GM12878 (cell line): Measurements from ENCODE around the gene EPS8. TPM values are rescaled to one million over a fixed set of nuclear protein-coding genes. Genes with fewer than 3 reads are reported as not detected.

Experiments used
- ATAC-seq: fragments of 200-7000 bp; cut with Tn5 transposase; 3 replicates; pipeline ENCODE4 v1.9.1; 2020; ENCODE audit warnings: mild to moderate bottlenecking, moderate library complexity
- BruUV-seq: library from RNA; stranded (reverse); fragments of 400-500 nt; replicated peaks from 2 replicates; lab custom pipeline; 2021; lab: Mats Ljungman, UMichigan
- CTCF ChIA-PET: fragments of 300-600 bp; sonication (Branson Sonifier 250); formaldehyde crosslinking; extraction: SDS; loops from one replicate; lab custom pipeline; 2021; ENCODE audit warnings: inconsistent platforms; lab: Yijun Ruan, JAX
- POLR2A ChIA-PET: fragments of 350-600 bp; formaldehyde crosslinking; extraction: SDS; loops from one replicate; lab custom pipeline; 2021; ENCODE audit warnings: inconsistent platforms; lab: Charles Lee
- RAD21 ChIA-PET: fragments of 300-600 bp; sonication (Branson Sonifier 250); formaldehyde crosslinking; loops from one replicate; lab custom pipeline; 2023; ENCODE audit warnings: antibody characterized with exemption; ENCODE audit not compliant: unreplicated experiment; lab: Charles Lee
- SMC1A ChIA-PET: fragments of 300-600 bp; sonication (Branson Sonifier 250); formaldehyde crosslinking; loops from one replicate; lab custom pipeline; 2023; ENCODE audit not compliant: unreplicated experiment, uncharacterized antibody; lab: Charles Lee
- DNase-seq: peaks from one replicate; pipeline ENCODE4 v3.0.0-alpha.2; 2011; ENCODE audit warnings: low read depth, low spot score
- FAIRE-seq: peaks from 3 replicates; lab custom pipeline; 2011; peaks lifted over from hg19 to GRCh38; lab: Jason Lieb, UNC
- H2AFZ ChIP-seq: 2 replicates; pipeline ENCODE4 v1.6.0; 2011; ENCODE audit warnings: low read depth, low read length, control low read depth; ENCODE audit not compliant: control insufficient read depth
- H3K27ac ChIP-seq: 2 replicates; pipeline ENCODE4 v1.5.1; 2011; ENCODE audit warnings: control low read depth; ENCODE audit not compliant: control insufficient read depth, insufficient read depth
- H3K27me3 ChIP-seq, 2 experiments: replicated peaks in 1 of 2; 2 replicates each; pipeline versions ENCODE4 v1.6.0 to v1.6.1; 2011; ENCODE audit warnings: low read length in 1 of 2; ENCODE audit not compliant: control insufficient read depth in 2 of 2, insufficient read depth in 2 of 2
- H3K36me3 ChIP-seq, 2 experiments: 2 replicates each; pipeline ENCODE4 v1.5.1; 2011; ENCODE audit warnings: low read length in 1 of 2; ENCODE audit not compliant: control insufficient read depth in 2 of 2, insufficient read depth in 2 of 2
- H3K4me1 ChIP-seq: 2 replicates; pipeline ENCODE4 v1.6.1; 2011; ENCODE audit warnings: mild to moderate bottlenecking, low read length, moderate library complexity, mixed read lengths; ENCODE audit not compliant: control insufficient read depth, insufficient read depth
- H3K4me2 ChIP-seq: 2 replicates; pipeline ENCODE4 v1.6.0; 2011; ENCODE audit warnings: control low read depth; ENCODE audit not compliant: control insufficient read depth, insufficient read depth
- H3K4me3 ChIP-seq: fragments of 200-600 bp; sonication (generic); 2 replicates; pipeline ENCODE4 v1.5.1; 2016
- H3K79me2 ChIP-seq: 2 replicates; pipeline ENCODE4 v1.6.0; 2011; ENCODE audit warnings: low read length; ENCODE audit not compliant: control insufficient read depth, insufficient read depth
- H3K9ac ChIP-seq: 2 replicates; pipeline ENCODE4 v1.8.0; 2011; ENCODE audit warnings: low read length, control low read depth, mixed read lengths; ENCODE audit not compliant: control insufficient read depth, insufficient read depth
- H3K9me3 ChIP-seq: replicated peaks from 3 replicates; pipeline ENCODE4 v1.5.1; 2011; ENCODE audit warnings: mild to moderate bottlenecking, low read length; ENCODE audit not compliant: control insufficient read depth, insufficient read depth
- H4K20me1 ChIP-seq: 2 replicates; pipeline ENCODE4 v1.6.0; 2011; ENCODE audit not compliant: control insufficient read depth, insufficient read depth
- CHD4 ChIP-seq: fragments of 200-600 bp; sonication (generic); IDR thresholded peaks from 2 replicates; pipeline ENCODE4 v1.6.1; 2016; ENCODE audit warnings: mild to moderate bottlenecking
- CREB1 ChIP-seq: IDR thresholded peaks from 2 replicates; pipeline ENCODE4 v1.6.1; 2012; ENCODE audit warnings: low read depth, mild to moderate bottlenecking, inconsistent platforms
- ETV6 ChIP-seq, 2 experiments: fragments of 450-650 bp in 1 of 2; IDR thresholded peaks in 1 of 2; conservative IDR thresholded peaks in 1 of 2; 2 replicates each; pipeline ENCODE4 v1.6.1; 2014; ENCODE audit warnings: antibody characterized with exemption in 1 of 2, borderline replicate concordance in 1 of 2, low read depth in 1 of 2, mild to moderate bottlenecking in 1 of 2, moderate library complexity in 1 of 2
- EZH2 ChIP-seq: IDR thresholded peaks from 2 replicates; pipeline ENCODE4 v1.6.1; 2012; ENCODE audit warnings: low read depth, mild to moderate bottlenecking, control low read depth, inconsistent platforms, low read length, borderline replicate concordance; ENCODE audit not compliant: control insufficient read depth
- NRF1 ChIP-seq: conservative IDR thresholded peaks from 2 replicates; pipeline ENCODE4 v1.6.1; 2011; ENCODE audit warnings: mild to moderate bottlenecking, low read depth, low read length, improper control_type of control experiment
- POLR2A ChIP-seq: IDR thresholded peaks from 2 replicates; pipeline ENCODE4 v1.6.1; 2011; ENCODE audit warnings: low read depth, mild to moderate bottlenecking, low read length
- YY1 ChIP-seq: IDR thresholded peaks from 2 replicates; pipeline ENCODE4 v1.6.1; 2011; ENCODE audit warnings: low read depth, mild to moderate bottlenecking, low read length
- WGBS: methylation state at CpG from one replicate; pipeline ENCODE4 v1.1.6; 2016; ENCODE audit warnings: low lambda C conversion rate; ENCODE audit not compliant: insufficient replicate concordance, insufficient coverage; ENCODE audit errors: missing lambda C conversion rate; 5-methylcytosine and 5-hydroxymethylcytosine counted together
- in situ Hi-C: fragments of 300-500 bp; cut with MboI; formaldehyde crosslinking; loops from 9 replicates; pipeline ENCODE4 v1.14.3; 2018; ENCODE audit warnings: mixed read lengths
- intact Hi-C: fragments of 100-400 bp; cut with micrococcal nuclease; formaldehyde crosslinking; loops from one replicate; pipeline ENCODE4 v1.14.2; 2022; ENCODE audit not compliant: unreplicated experiment
- polyA plus RNA-seq, 11 experiments: library from polyadenylated mRNA; depleted of rRNA in 4 of 11; unstranded in 6 of 11; stranded (reverse) in 5 of 11; fragments of >200 nt; fragmentation: Nextera tagmentation in 4 of 11; fragmentation: Illumina TruSeq in 1 of 11; extraction: Ambion mirVana in 4 of 11; extraction: Trizol in 1 of 11; gene quantifications; 1 replicate in 1 of 11; 2 replicates in 10 of 11; pipeline versions ENCODE4 v1.2.1 to v1.2.3, GENCODE V29; 2011 to 2016; ENCODE audit warnings: inconsistent platforms in 2 of 11, missing spikeins in 2 of 11, low read depth in 1 of 11
- total RNA-seq, 4 experiments: library from RNA; depleted of rRNA in 3 of 4; stranded (reverse); fragments of >200 nt in 3 of 4; fragmentation: Illumina TruSeq in 1 of 4; extraction: Trizol in 1 of 4; gene quantifications; 2 replicates each; pipeline versions ENCODE4 v1.2.1 to v1.2.3, GENCODE V29; 2013 to 2021
- TF ChIP-seq, protein P1 (sequence below): fragments of 450-650 bp; IDR thresholded peaks from 2 replicates; pipeline ENCODE4 v1.6.1; 2016; ENCODE audit warnings: mild to moderate bottlenecking
- TF ChIP-seq, protein P2 (sequence below): IDR thresholded peaks from 2 replicates; pipeline ENCODE4 v1.6.1; 2012; ENCODE audit warnings: mild to moderate bottlenecking, low read depth, low read length
- TF ChIP-seq, protein P3 (sequence below): IDR thresholded peaks from 2 replicates; pipeline ENCODE4 v1.6.1; 2011; ENCODE audit warnings: borderline replicate concordance, low read depth, mild to moderate bottlenecking, moderate library complexity, low read length; ENCODE audit not compliant: insufficient read depth, poor library complexity, severe bottlenecking
- TF ChIP-seq, protein P4 (sequence below): fragments of 450-650 bp; formaldehyde crosslinking; IDR thresholded peaks from 2 replicates; pipeline ENCODE4 v1.4.0; 2022; ENCODE audit warnings: mild to moderate bottlenecking, moderate library complexity

The EPS8 gene
- total and polyA plus RNA-seq, 10 of the 15 experiments (the other 5 are each of a cell fraction or from before 2014, with no cell fraction given): 1.3 to 127 (median 3.4) TPM

DNA sequence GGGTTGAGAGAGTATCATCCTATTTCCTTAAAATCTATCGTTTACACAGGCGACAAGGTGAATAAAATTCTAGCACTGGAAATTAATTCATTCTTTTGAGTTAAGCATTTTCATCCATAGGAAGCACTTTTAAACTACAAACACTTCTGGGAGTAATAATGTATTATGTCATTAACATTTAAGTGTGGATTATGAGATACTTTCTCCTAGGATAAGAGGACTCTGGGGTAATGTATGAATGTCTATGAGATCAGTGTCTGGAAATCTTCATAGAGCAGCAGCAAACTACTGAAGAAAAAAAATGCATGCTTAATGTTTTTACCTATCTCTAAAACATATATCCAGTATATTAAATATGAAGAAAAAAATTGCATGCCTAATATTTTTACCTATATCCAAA is 86.9 kb downstream of the EPS8 start:
- H3K4me3 ChIP-seq: no peak overlapping the region
- no peak for DNase-seq
- no peaks in the 10 kb centered on the region for H4K20me1 ChIP-seq
- intact Hi-C loops: no loop called here
- FAIRE-seq: no peak
- H3K4me1 ChIP-seq: no peaks in the 10 kb centered on the region
- ChIA-PET POLR2A (interaction anchor here (0.6 to 1.3 kb wide), 2 partner anchors 9 to 87 kb away, joined by 4 read pairs; no protein-coding TSS in a partner anchor), CTCF (no interaction called here), SMC1A (interaction anchor here (0.9 to 2.4 kb wide), 6 partner anchors 10 to 82 kb away, joined by 4 to 21 read pairs (median 4); no protein-coding TSS in a partner anchor), RAD21 (interaction anchor here (1.4 kb wide), 1 partner anchor 145 kb away, joined by 3 read pairs; no protein-coding TSS in a partner anchor)
- no peak overlapping the region for H3K27ac ChIP-seq
- no peaks in the 10 kb centered on the region for H3K79me2 ChIP-seq
- 100% methylated on average over 2 of the region's 2 CpGs for WGBS
- no peak overlapping the region for H3K9ac ChIP-seq
- BruUV-seq: no TSS peak
- in situ Hi-C loops: no loop called here
- no peaks in the 10 kb centered on the region for H3K9me3 ChIP-seq
- H3K27me3 ChIP-seq: no peaks in the 10 kb centered on the region
- no peaks in the 10 kb centered on the region for H3K36me3 ChIP-seq
- no peak for ATAC-seq
- H3K4me2 ChIP-seq: no peak overlapping the region
- no peak overlapping the region for H2AFZ ChIP-seq
- TF ChIP-seq NRF1: no peak
- TF ChIP-seq YY1: no peak
- TF ChIP-seq ETV6 (conservative IDR thresholded peaks at IDR 0.05 in 1 of 2, IDR thresholded peaks at IDR 0.05 in 1 of 2; ENCODE audit: borderline replicate concordance in 1 of 2, low read depth in 1 of 2): no peak
- TF ChIP-seq, protein P1, sequence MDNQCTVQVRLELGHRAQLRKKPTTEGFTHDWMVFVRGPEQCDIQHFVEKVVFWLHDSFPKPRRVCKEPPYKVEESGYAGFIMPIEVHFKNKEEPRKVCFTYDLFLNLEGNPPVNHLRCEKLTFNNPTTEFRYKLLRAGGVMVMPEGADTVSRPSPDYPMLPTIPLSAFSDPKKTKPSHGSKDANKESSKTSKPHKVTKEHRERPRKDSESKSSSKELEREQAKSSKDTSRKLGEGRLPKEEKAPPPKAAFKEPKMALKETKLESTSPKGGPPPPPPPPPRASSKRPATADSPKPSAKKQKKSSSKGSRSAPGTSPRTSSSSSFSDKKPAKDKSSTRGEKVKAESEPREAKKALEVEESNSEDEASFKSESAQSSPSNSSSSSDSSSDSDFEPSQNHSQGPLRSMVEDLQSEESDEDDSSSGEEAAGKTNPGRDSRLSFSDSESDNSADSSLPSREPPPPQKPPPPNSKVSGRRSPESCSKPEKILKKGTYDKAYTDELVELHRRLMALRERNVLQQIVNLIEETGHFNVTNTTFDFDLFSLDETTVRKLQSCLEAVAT: no peak
- TF ChIP-seq CHD4: no peak
- TF ChIP-seq POLR2A: no peak
- TF ChIP-seq, protein P2, sequence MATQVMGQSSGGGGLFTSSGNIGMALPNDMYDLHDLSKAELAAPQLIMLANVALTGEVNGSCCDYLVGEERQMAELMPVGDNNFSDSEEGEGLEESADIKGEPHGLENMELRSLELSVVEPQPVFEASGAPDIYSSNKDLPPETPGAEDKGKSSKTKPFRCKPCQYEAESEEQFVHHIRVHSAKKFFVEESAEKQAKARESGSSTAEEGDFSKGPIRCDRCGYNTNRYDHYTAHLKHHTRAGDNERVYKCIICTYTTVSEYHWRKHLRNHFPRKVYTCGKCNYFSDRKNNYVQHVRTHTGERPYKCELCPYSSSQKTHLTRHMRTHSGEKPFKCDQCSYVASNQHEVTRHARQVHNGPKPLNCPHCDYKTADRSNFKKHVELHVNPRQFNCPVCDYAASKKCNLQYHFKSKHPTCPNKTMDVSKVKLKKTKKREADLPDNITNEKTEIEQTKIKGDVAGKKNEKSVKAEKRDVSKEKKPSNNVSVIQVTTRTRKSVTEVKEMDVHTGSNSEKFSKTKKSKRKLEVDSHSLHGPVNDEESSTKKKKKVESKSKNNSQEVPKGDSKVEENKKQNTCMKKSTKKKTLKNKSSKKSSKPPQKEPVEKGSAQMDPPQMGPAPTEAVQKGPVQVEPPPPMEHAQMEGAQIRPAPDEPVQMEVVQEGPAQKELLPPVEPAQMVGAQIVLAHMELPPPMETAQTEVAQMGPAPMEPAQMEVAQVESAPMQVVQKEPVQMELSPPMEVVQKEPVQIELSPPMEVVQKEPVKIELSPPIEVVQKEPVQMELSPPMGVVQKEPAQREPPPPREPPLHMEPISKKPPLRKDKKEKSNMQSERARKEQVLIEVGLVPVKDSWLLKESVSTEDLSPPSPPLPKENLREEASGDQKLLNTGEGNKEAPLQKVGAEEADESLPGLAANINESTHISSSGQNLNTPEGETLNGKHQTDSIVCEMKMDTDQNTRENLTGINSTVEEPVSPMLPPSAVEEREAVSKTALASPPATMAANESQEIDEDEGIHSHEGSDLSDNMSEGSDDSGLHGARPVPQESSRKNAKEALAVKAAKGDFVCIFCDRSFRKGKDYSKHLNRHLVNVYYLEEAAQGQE: no peak
- TF ChIP-seq CREB1: no peak
- no peak for TF ChIP-seq EZH2
- TF ChIP-seq, protein P3, sequence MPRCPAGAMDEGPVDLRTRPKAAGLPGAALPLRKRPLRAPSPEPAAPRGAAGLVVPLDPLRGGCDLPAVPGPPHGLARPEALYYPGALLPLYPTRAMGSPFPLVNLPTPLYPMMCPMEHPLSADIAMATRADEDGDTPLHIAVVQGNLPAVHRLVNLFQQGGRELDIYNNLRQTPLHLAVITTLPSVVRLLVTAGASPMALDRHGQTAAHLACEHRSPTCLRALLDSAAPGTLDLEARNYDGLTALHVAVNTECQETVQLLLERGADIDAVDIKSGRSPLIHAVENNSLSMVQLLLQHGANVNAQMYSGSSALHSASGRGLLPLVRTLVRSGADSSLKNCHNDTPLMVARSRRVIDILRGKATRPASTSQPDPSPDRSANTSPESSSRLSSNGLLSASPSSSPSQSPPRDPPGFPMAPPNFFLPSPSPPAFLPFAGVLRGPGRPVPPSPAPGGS: no peak
- TF ChIP-seq, protein P4, sequence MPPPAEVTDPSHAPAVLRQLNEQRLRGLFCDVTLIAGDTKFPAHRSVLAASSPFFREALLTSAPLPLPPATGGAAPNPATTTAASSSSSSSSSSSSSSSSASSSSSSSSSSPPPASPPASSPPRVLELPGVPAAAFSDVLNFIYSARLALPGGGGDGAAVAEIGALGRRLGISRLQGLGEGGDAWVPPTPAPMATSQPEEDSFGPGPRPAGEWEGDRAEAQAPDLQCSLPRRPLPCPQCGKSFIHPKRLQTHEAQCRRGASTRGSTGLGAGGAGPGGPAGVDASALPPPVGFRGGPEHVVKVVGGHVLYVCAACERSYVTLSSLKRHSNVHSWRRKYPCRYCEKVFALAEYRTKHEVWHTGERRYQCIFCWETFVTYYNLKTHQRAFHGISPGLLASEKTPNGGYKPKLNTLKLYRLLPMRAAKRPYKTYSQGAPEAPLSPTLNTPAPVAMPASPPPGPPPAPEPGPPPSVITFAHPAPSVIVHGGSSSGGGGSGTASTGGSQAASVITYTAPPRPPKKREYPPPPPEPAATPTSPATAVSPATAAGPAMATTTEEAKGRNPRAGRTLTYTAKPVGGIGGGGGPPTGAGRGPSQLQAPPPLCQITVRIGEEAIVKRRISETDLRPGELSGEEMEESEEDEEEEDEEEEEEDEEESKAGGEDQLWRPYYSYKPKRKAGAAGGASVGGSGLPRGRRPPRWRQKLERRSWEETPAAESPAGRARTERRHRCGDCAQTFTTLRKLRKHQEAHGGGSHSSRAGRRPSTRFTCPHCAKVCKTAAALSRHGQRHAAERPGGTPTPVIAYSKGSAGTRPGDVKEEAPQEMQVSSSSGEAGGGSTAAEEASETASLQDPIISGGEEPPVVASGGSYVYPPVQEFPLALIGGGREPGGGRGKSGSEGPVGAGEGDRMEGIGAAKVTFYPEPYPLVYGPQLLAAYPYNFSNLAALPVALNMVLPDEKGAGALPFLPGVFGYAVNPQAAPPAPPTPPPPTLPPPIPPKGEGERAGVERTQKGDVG (CRISPR knock-in tag): no peak
